ENCODE measurements around the gene CPLX1. TPM values are rescaled to one million over a fixed set of nuclear protein-coding genes. Genes with fewer than 3 reads are reported as not detected.

Gene CPLX1
- polyA plus RNA-seq, 1 donor (not counting 4 experiments of a cell fraction or from before 2014, with no cell fraction given) = 0.04 TPM

DNA sequence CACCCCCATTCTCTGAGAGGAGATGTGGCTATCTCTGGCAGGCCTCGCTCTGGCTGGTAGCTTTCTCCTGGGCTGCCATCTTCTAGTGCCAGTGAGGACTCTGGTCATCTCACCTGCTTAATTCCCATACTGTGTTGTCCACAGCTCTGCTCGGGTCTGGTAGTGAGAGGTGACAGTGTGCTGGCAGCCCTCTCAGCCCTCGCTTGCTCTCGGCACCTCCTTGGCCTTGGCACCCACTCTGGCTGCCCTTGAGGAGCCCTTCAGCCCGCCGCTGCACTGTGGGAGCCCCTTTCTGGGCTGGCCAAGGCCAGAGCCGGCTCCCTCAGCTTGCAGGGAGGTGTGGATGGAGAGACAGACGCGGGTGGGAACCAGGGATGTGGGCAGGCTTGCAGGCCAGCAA, 52.7 kb downstream of the CPLX1 start:
- H3K4me1 ChIP-seq (ENCODE audit: control insufficient read depth, extremely low read depth, insufficient read depth, low read length) = no peaks in the 10 kb centered on the region
- H4K20me1 ChIP-seq (ENCODE audit: control insufficient read depth, extremely low read depth, insufficient read depth, low read length) = peaks cover 41% of the 10 kb centered on the region
- H3K36me3 ChIP-seq (ENCODE audit: control insufficient read depth in 2 of 2, extremely low read depth in 1 of 2, insufficient read depth in 2 of 2, low read length in 2 of 2) = peaks cover 29 to 40% of the 10 kb centered on the region in 2 experiments
- DNase-seq (ENCODE audit: low read depth, low spot score) (no peak), FAIRE-seq (no peak)
- no peak overlapping the region for H3K9ac ChIP-seq (ENCODE audit: control insufficient read depth, extremely low read depth, insufficient read depth, low read length)
- H3K9me3 ChIP-seq (ENCODE audit: control insufficient read depth, low read depth, low read length) = no peaks in the 10 kb centered on the region
- H3K4me2 ChIP-seq (ENCODE audit: control insufficient read depth, extremely low read depth, insufficient read depth, low read depth, low read length) = no peak overlapping the region
- H2AFZ ChIP-seq (ENCODE audit: control insufficient read depth, low read length) = no peak overlapping the region
- H3K9me1 ChIP-seq (ENCODE audit: control insufficient read depth, extremely low read depth, insufficient read depth, low read length) = peaks cover 3% of the 10 kb centered on the region
- no peak overlapping the region for H3K27ac ChIP-seq (ENCODE audit: control insufficient read depth, insufficient read depth, low read length)
- dilution Hi-C loops (cut with MboI; ENCODE audit: extremely low pct_ligation_motif_present, low sequenced_read_pairs) = no loop called here
- H3K4me3 ChIP-seq (ENCODE audit: control insufficient read depth in 2 of 3, extremely low read depth in 1 of 3, insufficient read depth in 2 of 3, low read depth in 1 of 3, low read length in 3 of 3) = no peak overlapping the region
- H3K27me3 ChIP-seq (ENCODE audit: control insufficient read depth, extremely low read depth, insufficient read depth, low read length) = no peaks in the 10 kb centered on the region
- TF ChIP-seq EZH2 (IDR thresholded peaks at IDR 0.05; ENCODE audit: low read length) = no peak
- TF ChIP-seq, protein P1, sequence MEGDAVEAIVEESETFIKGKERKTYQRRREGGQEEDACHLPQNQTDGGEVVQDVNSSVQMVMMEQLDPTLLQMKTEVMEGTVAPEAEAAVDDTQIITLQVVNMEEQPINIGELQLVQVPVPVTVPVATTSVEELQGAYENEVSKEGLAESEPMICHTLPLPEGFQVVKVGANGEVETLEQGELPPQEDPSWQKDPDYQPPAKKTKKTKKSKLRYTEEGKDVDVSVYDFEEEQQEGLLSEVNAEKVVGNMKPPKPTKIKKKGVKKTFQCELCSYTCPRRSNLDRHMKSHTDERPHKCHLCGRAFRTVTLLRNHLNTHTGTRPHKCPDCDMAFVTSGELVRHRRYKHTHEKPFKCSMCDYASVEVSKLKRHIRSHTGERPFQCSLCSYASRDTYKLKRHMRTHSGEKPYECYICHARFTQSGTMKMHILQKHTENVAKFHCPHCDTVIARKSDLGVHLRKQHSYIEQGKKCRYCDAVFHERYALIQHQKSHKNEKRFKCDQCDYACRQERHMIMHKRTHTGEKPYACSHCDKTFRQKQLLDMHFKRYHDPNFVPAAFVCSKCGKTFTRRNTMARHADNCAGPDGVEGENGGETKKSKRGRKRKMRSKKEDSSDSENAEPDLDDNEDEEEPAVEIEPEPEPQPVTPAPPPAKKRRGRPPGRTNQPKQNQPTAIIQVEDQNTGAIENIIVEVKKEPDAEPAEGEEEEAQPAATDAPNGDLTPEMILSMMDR (optimal IDR thresholded peaks at IDR 0.05 in 1 of 3, IDR thresholded peaks at IDR 0.05 in 1 of 3, conservative IDR thresholded peaks at IDR 0.05 in 1 of 3; ENCODE audit: extremely low read depth in 1 of 3, insufficient read depth in 2 of 3, low read length in 3 of 3) = no peak
- H3K79me2 ChIP-seq (ENCODE audit: control insufficient read depth, insufficient read depth, low read length) = peaks cover 86% of the 10 kb centered on the region

DNA sequence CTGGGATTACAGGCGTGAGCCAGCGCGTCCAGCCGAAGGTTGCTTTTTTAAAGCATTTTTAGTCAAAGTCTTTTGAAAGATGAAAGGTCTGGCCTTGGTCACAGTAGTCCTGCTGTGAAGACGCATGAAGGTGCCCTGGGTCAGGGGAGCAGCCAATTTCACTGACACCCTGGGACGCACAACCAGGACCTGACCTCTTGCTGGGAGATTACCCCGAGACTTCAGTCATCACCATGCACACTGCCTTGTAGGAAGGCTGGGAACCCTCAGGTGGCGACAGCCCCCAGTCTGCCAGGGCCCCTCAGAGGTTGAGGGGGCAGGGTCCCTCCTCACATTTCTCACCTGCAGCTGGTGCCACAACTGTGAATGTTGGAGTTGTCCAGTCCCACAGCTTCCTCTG, 53.2 kb downstream of the CPLX1 start:
- Histone ChIP-seq H3K79me2 (ENCODE audit: control insufficient read depth, insufficient read depth, low read length) (peaks cover 84% of the 10 kb centered on the region), H4K20me1 (ENCODE audit: control insufficient read depth, extremely low read depth, insufficient read depth, low read length) (peaks cover 41% of the 10 kb centered on the region), H2AFZ (ENCODE audit: control insufficient read depth, low read length) (no peak overlapping the region), H3K9ac (ENCODE audit: control insufficient read depth, extremely low read depth, insufficient read depth, low read length) (no peak overlapping the region), H3K9me3 (ENCODE audit: control insufficient read depth, low read depth, low read length) (no peaks in the 10 kb centered on the region), H3K4me1 (ENCODE audit: control insufficient read depth, extremely low read depth, insufficient read depth, low read length) (no peaks in the 10 kb centered on the region), H3K27me3 (ENCODE audit: control insufficient read depth, extremely low read depth, insufficient read depth, low read length) (no peaks in the 10 kb centered on the region), H3K4me2 (ENCODE audit: control insufficient read depth, extremely low read depth, insufficient read depth, low read depth, low read length) (no peak overlapping the region), H3K4me3 (ENCODE audit: control insufficient read depth in 2 of 3, extremely low read depth in 1 of 3, insufficient read depth in 2 of 3, low read depth in 1 of 3, low read length in 3 of 3) (no peak overlapping the region), H3K9me1 (ENCODE audit: control insufficient read depth, extremely low read depth, insufficient read depth, low read length) (peaks cover 3% of the 10 kb centered on the region), H3K36me3 (ENCODE audit: control insufficient read depth in 2 of 2, extremely low read depth in 1 of 2, insufficient read depth in 2 of 2, low read length in 2 of 2) (peaks cover 32 to 40% of the 10 kb centered on the region in 2 experiments), H3K27ac (ENCODE audit: control insufficient read depth, insufficient read depth, low read length) (no peak overlapping the region)
- DNase-seq (ENCODE audit: low read depth, low spot score) (no peak), FAIRE-seq (no peak)
- dilution Hi-C loops (cut with MboI; ENCODE audit: extremely low pct_ligation_motif_present, low sequenced_read_pairs) = no loop called here
- TF ChIP-seq, protein P1 (optimal IDR thresholded peaks at IDR 0.05 in 1 of 3, IDR thresholded peaks at IDR 0.05 in 1 of 3, conservative IDR thresholded peaks at IDR 0.05 in 1 of 3; ENCODE audit: extremely low read depth in 1 of 3, insufficient read depth in 2 of 3, low read length in 3 of 3) = no peak
- no peak for TF ChIP-seq EZH2 (IDR thresholded peaks at IDR 0.05; ENCODE audit: low read length)

Measured in keratinocyte (primary cell).